Breast epithelium (tissue), 3 donors: ENCODE data around the gene SLC2A3.

Experiments used
- CTCF ChIP-seq, 3 donors: fragments of 450-650 bp; IDR thresholded peaks; one replicate each; pipeline ENCODE4 v1.5.1; 2016 to 2017; ENCODE audit warnings: antibody characterized with exemption in 3 of 3, mild to moderate bottlenecking in 3 of 3, moderate library complexity in 3 of 3
- POLR2A ChIP-seq: fragments of 450-650 bp; IDR thresholded peaks from one replicate; pipeline ENCODE4 v1.6.1; 2016; ENCODE audit warnings: antibody characterized with exemption, mild to moderate bottlenecking, moderate library complexity

DNA sequence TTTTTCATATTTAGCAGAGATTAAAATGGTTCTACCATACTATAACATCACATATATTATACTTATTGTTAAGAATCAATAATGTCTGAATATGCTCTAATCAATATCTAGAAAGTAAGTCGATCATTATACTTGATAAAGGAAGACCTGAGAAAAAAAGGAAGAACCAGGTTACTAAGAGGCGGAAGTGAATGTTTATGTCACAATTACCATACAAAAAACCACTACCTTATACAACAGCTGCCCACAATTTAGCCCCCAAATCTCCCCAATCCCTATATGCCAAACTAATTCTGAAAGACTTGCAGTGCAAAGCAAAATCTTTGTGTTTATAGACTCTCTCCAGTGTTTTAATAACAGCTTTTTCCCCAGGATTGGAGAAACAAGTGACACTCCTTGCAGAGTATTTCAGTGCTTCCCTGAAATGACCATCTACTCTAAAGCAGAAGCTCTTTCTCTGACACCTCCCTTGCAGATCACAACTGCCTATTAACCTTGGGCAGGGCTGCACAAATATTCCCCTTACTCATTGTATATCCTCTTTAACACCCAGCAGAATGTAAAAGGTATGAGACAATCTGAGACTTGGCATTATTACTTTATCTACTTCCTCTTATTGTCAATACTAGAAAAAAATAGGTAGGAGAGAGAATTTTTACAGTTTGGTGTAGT, 12.7 kb upstream of the SLC2A3 start:
- TF ChIP-seq CTCF (IDR thresholded peaks at IDR 0.05) = no peak
- no peak for TF ChIP-seq POLR2A
